ENCODE data around the gene FHOD1. TPM values are rescaled to one million over a fixed set of nuclear protein-coding genes. Genes with fewer than 3 reads are reported as not detected.

FHOD1 gene
- total and polyA plus RNA-seq, 9 of the 15 experiments (the other 6 are each of a cell fraction or from before 2014, with no cell fraction given), result 18.7 to 126 (median 32.3) TPM

GRCh38 chr16:67244387-67245185, 2.7 kb downstream of the FHOD1 start (continued):
- peak; percentile 40; the same call in 1 of the 2 replicates for TF ChIP-seq TFAP4 (CRISPR knock-in tag; IDR thresholded peaks at IDR 0.05; ENCODE audit: borderline replicate concordance)
- no peak for TF ChIP-seq ELK1 (CRISPR knock-in tag; IDR thresholded peaks at IDR 0.05)
- TF ChIP-seq FOSL1 (tag; conservative IDR thresholded peaks at IDR 0.05), result peak; percentile 87
- no peak for TF ChIP-seq DMBX1 (CRISPR knock-in tag; IDR thresholded peaks at IDR 0.05; ENCODE audit: borderline replicate concordance)
- TF ChIP-seq NUFIP1 (IDR thresholded peaks at IDR 0.05; ENCODE audit: partially characterized antibody), result no peak
- TF ChIP-seq STAT5B (CRISPR knock-in tag; IDR thresholded peaks at IDR 0.05), result no peak
- no peak for TF ChIP-seq MTA2 (IDR thresholded peaks at IDR 0.05; ENCODE audit: low read depth)
- peak; percentile 58 for TF ChIP-seq CTCFL (IDR thresholded peaks at IDR 0.05; ENCODE audit: borderline replicate concordance, insufficient read depth, low read depth, low read length, poor library complexity, severe bottlenecking)
- TF ChIP-seq MXD1 (CRISPR knock-in tag; IDR thresholded peaks at IDR 0.05; ENCODE audit: borderline replicate concordance, poor library complexity, severe bottlenecking), result no peak
- TF ChIP-seq ZNF740 (CRISPR knock-in tag; IDR thresholded peaks at IDR 0.05), result 0 out of 2 replicates have a peak, but pooled peaks have one; percentile 36
- TF ChIP-seq ZNF740 (tag; IDR thresholded peaks at IDR 0.05), result no peak
- no peak for TF ChIP-seq ELF4 (CRISPR knock-in tag; IDR thresholded peaks at IDR 0.05)
- TF ChIP-seq SAFB2 (IDR thresholded peaks at IDR 0.05; ENCODE audit: borderline replicate concordance, low read depth, low read length, severe bottlenecking), result no peak
- no peak for TF ChIP-seq RAD51 (IDR thresholded peaks at IDR 0.05; ENCODE audit: borderline replicate concordance, low read depth)
- TF ChIP-seq ZNF436 (CRISPR knock-in tag; IDR thresholded peaks at IDR 0.05), result no peak
- no peak for TF ChIP-seq ZNF239 (CRISPR knock-in tag; IDR thresholded peaks at IDR 0.05)
- no peak for TF ChIP-seq XRCC3 (IDR thresholded peaks at IDR 0.05)
- TF ChIP-seq ZBTB2 (IDR thresholded peaks at IDR 0.05), result no peak
- no peak for TF ChIP-seq GTF2B (IDR thresholded peaks at IDR 0.05; ENCODE audit: extremely low read depth, insufficient read length)

Measured in K562 (cell line).